GM21526 (cell line): ENCODE measurements around the gene LRPPRC.
A peak's percentile ranks its signal among the peaks of the same experiment; 100 is the strongest.

Experiments
- ATAC-seq: cut with Tn5 transposase; IDR thresholded peaks from one replicate; pipeline ENCODE4 v1.9.1; 2021; ENCODE audit warnings: moderate library complexity; ENCODE audit not compliant: unreplicated experiment, low FRiP score

LRPPRC gene

GRCh38 chr2:43877782-43878464, 117.9 kb downstream of the LRPPRC start:
- ATAC-seq: peak; percentile 63

- no peak for ATAC-seq
Observed at GRCh38 chr2:43874776-43875451, 120.9 kb downstream of the LRPPRC start.

- ATAC-seq: no peak
Observed at GRCh38 chr2:43872151-43872550, 123.6 kb downstream of the LRPPRC start.

- no peak for ATAC-seq
Observed at GRCh38 chr2:43855292-43855691, 140.5 kb downstream of the LRPPRC start.

- no peak for ATAC-seq
Observed at GRCh38 chr2:43854671-43855070, 141.1 kb downstream of the LRPPRC start.

GRCh38 chr2:43853141-43854081, 142.4 kb downstream of the LRPPRC start:
- ATAC-seq: no peak

- no peak for ATAC-seq
Observed at GRCh38 chr2:43852196-43852730, 143.5 kb downstream of the LRPPRC start.

- ATAC-seq: no peak
Observed at GRCh38 chr2:43851011-43851980, 144.5 kb downstream of the LRPPRC start.

- ATAC-seq: no peak
Observed at GRCh38 chr2:43848214-43848613, 147.6 kb downstream of the LRPPRC start.

GRCh38 chr2:43846140-43846793, 149.5 kb downstream of the LRPPRC start:
- ATAC-seq: no peak

GRCh38 chr2:43845181-43845580, 150.6 kb downstream of the LRPPRC start:
- no peak for ATAC-seq

GRCh38 chr2:43842866-43843226, 152.9 kb downstream of the LRPPRC start:
- no peak for ATAC-seq

GRCh38 chr2:43841949-43842865, 153.6 kb downstream of the LRPPRC start:
- no peak for ATAC-seq

GRCh38 chr2:43840965-43841364, 154.8 kb downstream of the LRPPRC start:
- no peak for ATAC-seq

- no peak for ATAC-seq
Observed at GRCh38 chr2:43839776-43840564, 155.8 kb downstream of the LRPPRC start.

GRCh38 chr2:43838560-43839267, 157.1 kb downstream of the LRPPRC start, which contains the start of the genes ABCG5 and ABCG8:
ABCG5 (minus strand) TSS chr2:43838839; CDS start chr2:43838679, 160 bp downstream.
ABCG8 (plus strand) TSS chr2:43838971; CDS start chr2:43839054, 83 bp downstream.
- no peak for ATAC-seq
